HEK293 (cell line): ENCODE results near the gene RPS6KA3.

Source experiments
- CTCF ChIA-PET: fragments of 350-600 bp; formaldehyde crosslinking; extraction: SDS; loops from one replicate; lab custom pipeline; 2021; ENCODE audit warnings: antibody characterized with exemption; lab: Yijun Ruan, JAX
- POLR2A ChIA-PET: fragments of 300-600 bp; formaldehyde crosslinking; extraction: SDS; loops from one replicate; lab custom pipeline; 2020; ENCODE audit warnings: antibody characterized with exemption, inconsistent platforms; lab: Yijun Ruan, JAX
- H3K27ac ChIP-seq: fragments of 200-500 bp; sonication (Bioruptor generic); 2 replicates; pipeline ENCODE4 v1.5.1; 2014; ENCODE audit warnings: low read depth, low read length, control low read depth, inconsistent platforms; ENCODE audit errors: extremely low read depth
- H3K36me3 ChIP-seq, 2 experiments: fragments of 200-500 bp in 1 of 2; sonication (Bioruptor generic) in 1 of 2; 1 replicate in 1 of 2; 2 replicates in 1 of 2; pipeline ENCODE4 v1.5.1; 2014 to 2017; ENCODE audit warnings: inconsistent platforms in 2 of 2, low read length in 2 of 2; ENCODE audit not compliant: control insufficient read depth in 2 of 2, insufficient read depth in 1 of 2
- H3K4me1 ChIP-seq: fragments of 200-500 bp; sonication (Bioruptor generic); 2 replicates; pipeline ENCODE4 v1.5.1; 2014; ENCODE audit warnings: mild to moderate bottlenecking, low read length, inconsistent platforms; ENCODE audit not compliant: control insufficient read depth, insufficient read depth
- H3K4me3 ChIP-seq: 2 replicates; pipeline ENCODE4 v1.5.1; 2011; ENCODE audit warnings: low read depth, mild to moderate bottlenecking, control low read depth, low read length, moderate library complexity
- H3K9me3 ChIP-seq: fragments of 200-500 bp; sonication (Bioruptor generic); 2 replicates; pipeline ENCODE4 v1.5.1; 2014; ENCODE audit warnings: low read depth, low read length, inconsistent platforms; ENCODE audit not compliant: control insufficient read depth, insufficient read depth
- AEBP2 ChIP-seq: fragments of 450-650 bp; formaldehyde crosslinking; IDR thresholded peaks from 2 replicates; pipeline ENCODE4 v1.5.1; 2016; ENCODE audit warnings: missing biosample characterization, missing genetic modification characterization, borderline replicate concordance
- BCL11B ChIP-seq: fragments of 450-650 bp; formaldehyde crosslinking; IDR thresholded peaks from 2 replicates; pipeline ENCODE4 v1.5.1; 2016; ENCODE audit warnings: low read depth, missing biosample characterization, missing genetic modification characterization
- FEZF1 ChIP-seq: fragments of 450-650 bp; formaldehyde crosslinking; IDR thresholded peaks from 2 replicates; pipeline ENCODE4 v1.5.1; 2016; ENCODE audit warnings: missing biosample characterization, missing genetic modification characterization
- GLI4 ChIP-seq: fragments of 450-650 bp; formaldehyde crosslinking; IDR thresholded peaks from 2 replicates; pipeline ENCODE4 v1.5.1; 2016; ENCODE audit warnings: missing biosample characterization, missing genetic modification characterization
- HOXC10 ChIP-seq: sonication (generic); formaldehyde crosslinking; IDR thresholded peaks from 2 replicates; pipeline ENCODE4 v1.8.1; 2023; ENCODE audit warnings: mild to moderate bottlenecking, missing genetic modification reagents
- HOXD13 ChIP-seq: sonication (generic); formaldehyde crosslinking; IDR thresholded peaks from 2 replicates; pipeline ENCODE4 v1.8.0; 2022; ENCODE audit warnings: missing genetic modification reagents, borderline replicate concordance
- KLF1 ChIP-seq: fragments of 450-650 bp; formaldehyde crosslinking; IDR thresholded peaks from 2 replicates; pipeline ENCODE4 v1.5.1; 2016; ENCODE audit warnings: missing biosample characterization, missing genetic modification characterization
- KLF8 ChIP-seq: fragments of 450-650 bp; formaldehyde crosslinking; IDR thresholded peaks from 2 replicates; pipeline ENCODE4 v1.5.1; 2016; ENCODE audit warnings: missing biosample characterization, missing genetic modification characterization
- PRDM2 ChIP-seq: fragments of 450-650 bp; formaldehyde crosslinking; IDR thresholded peaks from 2 replicates; pipeline ENCODE4 v1.5.1; 2016; ENCODE audit warnings: missing biosample characterization, missing genetic modification characterization, borderline replicate concordance
- REST ChIP-seq: fragments of 450-650 bp; formaldehyde crosslinking; IDR thresholded peaks from 2 replicates; pipeline ENCODE4 v1.5.1; 2016; ENCODE audit warnings: missing biosample characterization, missing genetic modification characterization
- SP7 ChIP-seq: fragments of 450-650 bp; formaldehyde crosslinking; IDR thresholded peaks from 2 replicates; pipeline ENCODE4 v1.5.1; 2016; ENCODE audit warnings: missing biosample characterization, missing genetic modification characterization
- WT1 ChIP-seq: fragments of 450-650 bp; formaldehyde crosslinking; IDR thresholded peaks from 2 replicates; pipeline ENCODE4 v1.5.1; 2016; ENCODE audit warnings: missing biosample characterization, missing genetic modification characterization
- ZBTB6 ChIP-seq: fragments of 450-650 bp; formaldehyde crosslinking; IDR thresholded peaks from 2 replicates; pipeline ENCODE4 v1.5.1; 2017; ENCODE audit warnings: missing biosample characterization, missing genetic modification characterization
- ZBTB7A ChIP-seq: fragments of 450-650 bp; formaldehyde crosslinking; IDR thresholded peaks from 2 replicates; pipeline ENCODE4 v1.5.1; 2016; ENCODE audit warnings: low read depth, missing biosample characterization, missing genetic modification characterization
- ZNF146 ChIP-seq: fragments of 450-650 bp; formaldehyde crosslinking; IDR thresholded peaks from 2 replicates; pipeline ENCODE4 v1.5.1; 2016; ENCODE audit warnings: missing biosample characterization, missing genetic modification characterization
- ZNF214 ChIP-seq: fragments of 450-650 bp; formaldehyde crosslinking; IDR thresholded peaks from 2 replicates; pipeline ENCODE4 v1.5.1; 2017; ENCODE audit warnings: missing biosample characterization, mild to moderate bottlenecking, missing genetic modification characterization, borderline replicate concordance
- ZNF521 ChIP-seq: fragments of 450-650 bp; formaldehyde crosslinking; IDR thresholded peaks from 2 replicates; pipeline ENCODE4 v1.5.1; 2017; ENCODE audit warnings: missing biosample characterization, mild to moderate bottlenecking, missing genetic modification characterization
- ZNF624 ChIP-seq: fragments of 450-650 bp; formaldehyde crosslinking; IDR thresholded peaks from 2 replicates; pipeline ENCODE4 v1.5.1; 2017; ENCODE audit warnings: missing biosample characterization, missing genetic modification characterization
- ZNF692 ChIP-seq: fragments of 450-650 bp; formaldehyde crosslinking; IDR thresholded peaks from 2 replicates; pipeline ENCODE4 v1.5.1; 2016; ENCODE audit warnings: missing biosample characterization, missing genetic modification characterization
- ZNF792 ChIP-seq: fragments of 450-650 bp; formaldehyde crosslinking; IDR thresholded peaks from 2 replicates; pipeline ENCODE4 v1.5.1; 2016; ENCODE audit warnings: missing biosample characterization, missing genetic modification characterization
- ZSCAN5A ChIP-seq: fragments of 450-650 bp; formaldehyde crosslinking; IDR thresholded peaks from 2 replicates; pipeline ENCODE4 v1.5.1; 2016; ENCODE audit warnings: missing biosample characterization, missing genetic modification characterization
- ZXDB ChIP-seq: fragments of 450-650 bp; formaldehyde crosslinking; IDR thresholded peaks from 2 replicates; pipeline ENCODE4 v1.5.1; 2016; ENCODE audit warnings: missing biosample characterization, missing genetic modification characterization

The RPS6KA3 gene

GRCh38 chrX:20266810-20267606 lies at the start of gene RPS6KA3:
Gene RPS6KA3, minus strand, starts transcription at chrX:20266909. Its CDS starts 277 bp downstream, at chrX:20266632.
- Histone ChIP-seq H3K27ac (peak within 1 kb of the TSS; percentile 50), H3K9me3 (no peaks in the 10 kb centered on the region), H3K4me3 (peak within 1 kb of the TSS; percentile 81), H3K4me1 (peaks cover 11% of the 10 kb centered on the region; the same call in 1 of the 2 replicates), H3K36me3 (no peaks in the 10 kb centered on the region)
- ChIA-PET CTCF (no interaction called here), POLR2A (interaction anchor here (0.6 kb wide), 1 partner anchor 10 kb away, joined by 4 read pairs; no protein-coding TSS in a partner anchor)
- TF ChIP-seq ZNF214 (no peak), KLF8 (tag by site-specific recombination) (0 out of 2 replicates have a peak, but pooled peaks have one; percentile 56), ZNF692 (0 out of 2 replicates have a peak, but pooled peaks have one; percentile 8), SP7 (tag by site-specific recombination) (peak; percentile 45; the same call in 1 of the 2 replicates), PRDM2 (tag by site-specific recombination) (no peak), HOXD13 (CRISPR knock-in tag) (no peak), KLF1 (tag by site-specific recombination) (peak; percentile 73), ZNF792 (tag by site-specific recombination) (no peak), BCL11B (tag by site-specific recombination) (no peak), GLI4 (tag by site-specific recombination) (no peak), AEBP2 (no peak), ZBTB6 (tag by site-specific recombination) (no peak), ZBTB7A (no peak), REST (tag by site-specific recombination) (no peak), FEZF1 (tag by site-specific recombination) (no peak), ZNF624 (no peak), ZNF146 (tag by site-specific recombination) (no peak), ZNF521 (tag by site-specific recombination) (no peak), ZXDB (tag by site-specific recombination) (peak; percentile 33; the same call in 1 of the 2 replicates), ZSCAN5A (tag by site-specific recombination) (no peak), HOXC10 (CRISPR knock-in tag) (no peak), WT1 (tag by site-specific recombination) (no peak)
